Measurements from ENCODE around the gene KIAA1217. TPM values are rescaled to one million over a fixed set of nuclear protein-coding genes. Genes with fewer than 3 reads are reported as not detected.
"Not testable (repeated sequence)": the region's sequence is repeated elsewhere in the genome, so short reads cannot be mapped to it uniquely, and the experiment has no call there.

The KIAA1217 gene
- total RNA-seq, 1 experiment from 2014 or later = 1.1 TPM

GRCh38 chr10:24333736-24334135, 124.8 kb downstream of the KIAA1217 start:
- no peaks in the 10 kb centered on the region for H3K9me3 ChIP-seq (replicated peaks)
- no peak overlapping the region for H3K4me3 ChIP-seq
- no peak overlapping the region for H3K27ac ChIP-seq
- no peaks in the 10 kb centered on the region for H3K4me1 ChIP-seq (replicated peaks)
- no peaks in the 10 kb centered on the region for H3K27me3 ChIP-seq (replicated peaks)
- H3K36me3 ChIP-seq = no peaks in the 10 kb centered on the region
- DNase-seq (ENCODE audit: low read depth in 1 of 2, low spot score in 2 of 2) = no peak

GRCh38 chr10:24334279-24334939, 125.5 kb downstream of the KIAA1217 start:
- Histone ChIP-seq H3K27ac (no peak overlapping the region), H3K4me1 (replicated peaks) (no peaks in the 10 kb centered on the region)
- no peak for DNase-seq (ENCODE audit: low read depth in 1 of 2, low spot score in 2 of 2)

DNA sequence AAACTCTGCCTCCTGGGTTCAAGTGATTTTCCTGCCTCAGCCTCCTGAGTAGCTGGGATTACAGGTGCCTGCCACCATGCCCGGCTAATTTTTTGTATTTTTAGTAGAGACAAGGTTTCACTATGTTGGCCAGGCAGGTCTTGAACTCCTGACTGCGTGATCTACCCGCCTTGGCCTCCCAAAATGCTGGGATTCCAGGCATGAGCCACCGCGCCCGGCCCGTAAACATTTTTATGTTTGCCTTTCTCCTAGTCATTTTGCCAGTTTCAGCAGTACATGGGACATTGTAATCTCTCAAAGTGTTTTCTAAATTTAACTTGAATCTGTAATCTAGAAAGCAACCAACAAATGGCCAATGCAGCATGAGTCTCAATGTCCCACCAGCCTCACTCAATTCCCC, 128.8 kb downstream of the KIAA1217 start:
- H3K4me3 ChIP-seq; H3K36me3 ChIP-seq; H3K27ac ChIP-seq; H3K9me3 ChIP-seq (replicated peaks); H3K27me3 ChIP-seq (replicated peaks); H3K4me1 ChIP-seq (replicated peaks); DNase-seq (ENCODE audit: low read depth in 1 of 2, low spot score in 2 of 2): not testable (repeated sequence)

More at GRCh38 chr10:24334279-24334939, 125.5 kb downstream of the KIAA1217 start:
- no peaks in the 10 kb centered on the region for H3K36me3 ChIP-seq
- no peaks in the 10 kb centered on the region for H3K27me3 ChIP-seq (replicated peaks)
- H3K9me3 ChIP-seq (replicated peaks) = no peaks in the 10 kb centered on the region
- no peak overlapping the region for H3K4me3 ChIP-seq

- Histone ChIP-seq H3K9me3 (replicated peaks) (no peaks in the 10 kb centered on the region), H3K27ac (no peak overlapping the region), H3K36me3 (no peaks in the 10 kb centered on the region), H3K4me3 (no peak overlapping the region), H3K4me1 (replicated peaks) (no peaks in the 10 kb centered on the region; the same call in 1 of the 2 replicates), H3K27me3 (replicated peaks) (no peaks in the 10 kb centered on the region)
- no peak for DNase-seq (ENCODE audit: low read depth in 1 of 2, low spot score in 2 of 2)
Observed at GRCh38 chr10:24339387-24339786, 130.4 kb downstream of the KIAA1217 start.

DNA sequence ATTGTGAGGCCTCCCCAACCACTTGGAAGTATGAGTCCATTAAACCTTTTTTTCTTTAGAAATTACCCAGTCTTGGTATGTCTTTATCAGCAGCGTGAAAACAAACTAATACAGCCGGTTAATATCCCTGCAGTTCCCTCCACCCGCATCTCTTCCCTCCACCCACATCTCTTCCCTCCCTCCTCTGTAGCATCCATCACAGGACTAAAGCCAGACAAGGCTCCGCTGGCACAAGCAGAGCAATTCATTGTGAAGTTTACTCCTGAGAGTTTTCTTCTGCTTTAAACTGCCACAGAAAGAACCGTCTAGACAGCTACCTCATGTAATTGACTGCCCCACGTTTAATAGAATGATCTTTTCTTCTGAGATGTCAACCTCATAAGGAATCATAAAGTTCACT, 131.5 kb downstream of the KIAA1217 start:
- DNase-seq (ENCODE audit: low read depth in 1 of 2, low spot score in 2 of 2) = no peak
- no peak overlapping the region for H3K4me3 ChIP-seq
- H3K9me3 ChIP-seq (replicated peaks) = no peaks in the 10 kb centered on the region
- H3K27ac ChIP-seq = no peak overlapping the region
- no peaks in the 10 kb centered on the region for H3K27me3 ChIP-seq (replicated peaks)
- H3K4me1 ChIP-seq (replicated peaks) = no peaks in the 10 kb centered on the region; the same call in 1 of the 2 replicates
- H3K36me3 ChIP-seq = no peaks in the 10 kb centered on the region

DNA sequence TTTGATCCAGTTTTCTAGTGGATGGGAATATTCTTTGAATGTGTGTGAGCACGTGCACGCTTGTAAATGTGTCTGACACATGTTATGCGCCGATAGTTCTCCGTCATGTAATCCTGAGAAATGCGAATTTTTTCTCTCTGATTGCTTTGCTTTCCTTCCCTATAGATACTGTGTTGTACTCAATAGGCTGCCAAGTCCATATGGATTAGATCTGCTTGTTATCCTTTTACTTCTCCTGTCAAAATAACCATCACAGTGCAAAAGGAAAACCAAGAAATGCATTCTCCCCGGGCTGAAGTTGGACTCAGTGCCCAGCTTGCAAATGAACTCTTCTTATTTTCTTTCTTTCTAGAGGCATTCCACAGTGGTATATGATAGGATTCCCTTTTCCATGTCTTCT, 131.9 kb downstream of the KIAA1217 start:
- Histone ChIP-seq H3K27me3 (replicated peaks) (no peaks in the 10 kb centered on the region), H3K27ac (no peak overlapping the region), H3K4me3 (no peak overlapping the region), H3K4me1 (replicated peaks) (no peaks in the 10 kb centered on the region; the same call in 1 of the 2 replicates), H3K9me3 (replicated peaks) (no peaks in the 10 kb centered on the region), H3K36me3 (no peaks in the 10 kb centered on the region)
- no peak for DNase-seq (ENCODE audit: low read depth in 1 of 2, low spot score in 2 of 2)

DNA sequence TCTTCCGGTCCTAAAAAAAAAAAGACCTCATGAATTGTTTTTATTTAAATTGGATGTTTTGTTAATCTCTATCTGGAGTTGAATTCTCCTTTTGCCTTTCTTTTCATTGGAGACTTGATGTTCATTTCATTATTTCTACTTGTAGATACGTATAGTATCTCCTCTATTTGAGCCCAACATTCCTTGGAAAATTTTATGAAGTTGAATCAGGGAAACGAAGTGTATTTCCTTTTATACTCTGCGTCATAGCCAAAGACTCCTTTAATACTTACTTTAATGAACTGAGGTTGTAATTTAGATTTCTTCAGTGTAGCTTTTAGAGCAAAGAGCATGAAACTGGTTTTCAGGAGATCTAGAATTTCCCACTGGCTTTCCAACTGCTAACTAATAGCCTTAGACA, 132.4 kb downstream of the KIAA1217 start:
- Histone ChIP-seq H3K9me3 (replicated peaks) (no peaks in the 10 kb centered on the region), H3K36me3 (no peaks in the 10 kb centered on the region), H3K27ac (no peak overlapping the region), H3K4me1 (replicated peaks) (no peaks in the 10 kb centered on the region; the same call in 1 of the 2 replicates), H3K4me3 (no peak overlapping the region), H3K27me3 (replicated peaks) (no peaks in the 10 kb centered on the region)
- DNase-seq (ENCODE audit: low read depth in 1 of 2, low spot score in 2 of 2) = no peak

DNA sequence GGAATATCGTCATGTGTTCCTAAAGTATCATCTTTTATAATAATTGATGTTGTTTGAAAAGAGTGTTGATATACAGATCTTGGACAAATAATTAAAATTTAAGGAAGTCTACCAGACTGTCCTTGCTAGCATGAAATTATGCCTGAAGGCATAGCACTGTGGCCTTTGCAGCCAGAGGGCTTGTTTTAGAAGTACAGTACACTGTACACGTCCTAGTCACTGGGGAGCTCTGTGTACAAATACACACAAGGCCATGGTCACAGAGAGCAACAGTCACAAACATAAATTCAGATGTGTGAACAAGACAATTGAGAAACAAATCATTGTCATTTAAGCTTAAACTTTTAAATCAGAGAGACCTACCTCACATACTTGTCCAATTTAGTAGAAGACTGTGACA, 133.0 kb downstream of the KIAA1217 start:
- Histone ChIP-seq H3K4me1 (replicated peaks) (no peaks in the 10 kb centered on the region; the same call in 1 of the 2 replicates), H3K9me3 (replicated peaks) (no peaks in the 10 kb centered on the region), H3K36me3 (no peaks in the 10 kb centered on the region), H3K4me3 (no peak overlapping the region), H3K27me3 (replicated peaks) (no peaks in the 10 kb centered on the region), H3K27ac (no peak overlapping the region)
- no peak for DNase-seq (ENCODE audit: low read depth in 1 of 2, low spot score in 2 of 2)

DNA sequence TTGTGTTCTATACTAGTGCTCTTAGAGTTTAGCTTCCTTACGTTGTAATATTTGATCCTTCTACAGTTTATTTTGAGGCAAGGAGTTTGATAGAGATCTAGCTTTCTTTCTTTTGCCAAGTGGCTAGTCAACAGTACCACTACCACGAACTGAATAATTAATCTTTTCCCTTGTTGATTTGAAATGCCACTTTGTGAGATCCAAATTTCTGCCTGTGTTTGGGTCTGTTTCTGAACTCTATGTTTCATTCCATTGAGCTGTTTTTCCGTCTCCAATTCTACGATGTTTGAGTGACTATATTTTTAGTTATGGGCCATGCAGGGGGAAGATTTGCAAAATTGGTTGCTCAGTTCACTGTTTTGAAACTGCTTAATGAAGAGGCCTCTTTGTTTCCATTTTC, 134.7 kb downstream of the KIAA1217 start:
- H3K4me3 ChIP-seq = no peak overlapping the region
- no peaks in the 10 kb centered on the region for H3K9me3 ChIP-seq (replicated peaks)
- no peaks in the 10 kb centered on the region for H3K27me3 ChIP-seq (replicated peaks)
- 0 out of 2 replicates have a peak overlapping the region, but pooled peaks have one; percentile 15 for H3K27ac ChIP-seq
- H3K4me1 ChIP-seq (replicated peaks) = no peaks in the 10 kb centered on the region; the same call in 1 of the 2 replicates
- DNase-seq (ENCODE audit: low read depth in 1 of 2, low spot score in 2 of 2) = no peak
- no peaks in the 10 kb centered on the region for H3K36me3 ChIP-seq

- H3K36me3 ChIP-seq = no peaks in the 10 kb centered on the region
- H3K4me1 ChIP-seq (replicated peaks) = no peaks in the 10 kb centered on the region; the same call in 1 of the 2 replicates
- no peak overlapping the region for H3K4me3 ChIP-seq
- DNase-seq (ENCODE audit: low read depth in 1 of 2, low spot score in 2 of 2) = peak in 1 of 2 experiments; percentile 21
- H3K27ac ChIP-seq = 0 out of 2 replicates have a peak overlapping the region, but pooled peaks have one; percentile 15
- H3K9me3 ChIP-seq (replicated peaks) = no peaks in the 10 kb centered on the region
- no peaks in the 10 kb centered on the region for H3K27me3 ChIP-seq (replicated peaks)
Observed at GRCh38 chr10:24344279-24344678, 135.3 kb downstream of the KIAA1217 start.

DNA sequence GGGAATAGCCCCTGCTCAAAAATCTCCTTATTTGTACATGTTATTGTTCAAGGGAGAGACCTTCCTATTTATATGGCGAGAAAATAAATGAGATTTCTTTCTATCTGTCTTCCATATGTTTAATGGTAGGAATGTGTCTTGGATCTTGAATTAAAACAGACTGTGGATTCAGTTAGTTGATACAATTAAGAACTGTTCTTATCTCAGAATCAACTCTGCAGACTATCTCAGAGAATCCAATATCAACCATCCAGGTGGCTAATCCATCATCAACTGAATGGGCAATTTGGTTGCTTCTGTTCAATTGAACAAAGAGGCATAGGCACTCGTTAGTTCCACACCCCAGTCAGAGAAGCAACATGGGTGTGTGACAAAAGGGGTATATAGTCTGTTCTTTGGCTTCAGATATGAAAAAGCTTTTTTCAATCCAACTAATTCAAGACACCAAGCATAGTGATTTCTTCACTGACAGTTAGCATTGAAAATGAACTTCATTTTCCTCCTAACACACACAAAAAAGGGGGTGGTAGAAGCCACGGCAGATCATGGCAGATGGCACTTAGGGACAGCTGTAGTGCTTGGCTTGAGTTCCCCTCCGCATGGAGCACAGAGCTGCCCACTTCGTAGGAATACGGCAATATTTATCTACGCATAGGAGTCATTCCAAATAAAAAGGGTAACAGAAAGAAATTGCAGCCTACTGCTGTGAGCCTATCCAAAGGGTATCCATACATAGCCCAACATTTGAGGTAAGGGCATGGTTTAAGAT, 135.9 kb downstream of the KIAA1217 start:
- H3K9me3 ChIP-seq (replicated peaks) = no peaks in the 10 kb centered on the region
- no peak overlapping the region for H3K27ac ChIP-seq
- DNase-seq (ENCODE audit: low read depth in 1 of 2, low spot score in 2 of 2) = no peak
- H3K36me3 ChIP-seq = no peaks in the 10 kb centered on the region
- H3K27me3 ChIP-seq (replicated peaks) = no peaks in the 10 kb centered on the region
- no peak overlapping the region for H3K4me3 ChIP-seq
- H3K4me1 ChIP-seq (replicated peaks) = no peaks in the 10 kb centered on the region; the same call in 1 of the 2 replicates

GRCh38 chr10:24346877-24347519, 138.1 kb downstream of the KIAA1217 start:
- no peaks in the 10 kb centered on the region for H3K27me3 ChIP-seq (replicated peaks)
- H3K36me3 ChIP-seq = no peaks in the 10 kb centered on the region
- no peak overlapping the region for H3K27ac ChIP-seq
- DNase-seq (ENCODE audit: low read depth in 1 of 2, low spot score in 2 of 2) = no peak
- H3K4me1 ChIP-seq (replicated peaks) = no peaks in the 10 kb centered on the region; the same call in 1 of the 2 replicates
- no peak overlapping the region for H3K4me3 ChIP-seq
- H3K9me3 ChIP-seq (replicated peaks) = no peaks in the 10 kb centered on the region

- H3K4me3 ChIP-seq = no peak overlapping the region
- H3K27me3 ChIP-seq (replicated peaks) = no peaks in the 10 kb centered on the region
- H3K9me3 ChIP-seq (replicated peaks) = no peaks in the 10 kb centered on the region
- H3K36me3 ChIP-seq = no peaks in the 10 kb centered on the region
- no peaks in the 10 kb centered on the region; the same call in 1 of the 2 replicates for H3K4me1 ChIP-seq (replicated peaks)
- no peak overlapping the region for H3K27ac ChIP-seq
- no peak for DNase-seq (ENCODE audit: low read depth in 1 of 2, low spot score in 2 of 2)
Observed at GRCh38 chr10:24349379-24350001, 140.6 kb downstream of the KIAA1217 start.

Measured in SJSA1 (cell line).